Endothelial cell of umbilical vein (primary cell): ENCODE data around the gene KCTD16. TPM values are rescaled to one million over a fixed set of nuclear protein-coding genes. Genes with fewer than 3 reads are reported as not detected.

Experiments
- BruUV-seq: library from RNA; stranded (reverse); fragments of 400-500 nt; replicated peaks from 2 replicates; lab custom pipeline; 2021; lab: Mats Ljungman, UMichigan
- CTCF ChIA-PET: fragments of 300-600, 350-600 bp; sonication (Branson Sonifier 250); formaldehyde crosslinking; loops from one replicate; lab custom pipeline; 2021; ENCODE audit warnings: antibody characterized with exemption, inconsistent platforms; lab: Charles Lee
- POLR2A ChIA-PET: fragments of 300-600, 350-600 bp; sonication (Branson Sonifier 250); formaldehyde crosslinking; loops from one replicate; lab custom pipeline; 2021; ENCODE audit warnings: antibody characterized with exemption, inconsistent platforms; lab: Charles Lee
- DNase-seq: peaks from one replicate; pipeline ENCODE4 v3.0.0-alpha.2; 2011; ENCODE audit warnings: low read depth, low spot score
- FAIRE-seq: peaks from 2 replicates; lab custom pipeline; 2011; peaks lifted over from hg19 to GRCh38; lab: Jason Lieb, UNC
- H2AFZ ChIP-seq: 2 replicates; pipeline ENCODE4 v1.6.0; 2012; ENCODE audit warnings: low read depth, low read length, control low read depth, inconsistent platforms
- H3K27ac ChIP-seq: 2 replicates; pipeline ENCODE4 v1.5.1; 2011; ENCODE audit warnings: low read depth, mild to moderate bottlenecking, control low read depth, low read length, moderate library complexity; ENCODE audit not compliant: insufficient read depth
- H3K27me3 ChIP-seq, 2 experiments: 2 replicates each; pipeline versions ENCODE4 v1.6.0 to v1.6.1; 2011; ENCODE audit warnings: low read length in 2 of 2, mixed read lengths in 1 of 2; ENCODE audit not compliant: control insufficient read depth in 2 of 2, insufficient read depth in 2 of 2
- H3K36me3 ChIP-seq, 2 experiments: 2 replicates in 1 of 2; 3 replicates in 1 of 2; pipeline ENCODE4 v1.5.1; 2011; ENCODE audit warnings: low read length in 2 of 2, mild to moderate bottlenecking in 1 of 2, moderate library complexity in 1 of 2; ENCODE audit not compliant: control insufficient read depth in 2 of 2, insufficient read depth in 2 of 2; ENCODE audit errors: extremely low read depth in 1 of 2
- H3K4me1 ChIP-seq: 3 replicates; pipeline ENCODE4 v1.5.1; 2011; ENCODE audit warnings: mild to moderate bottlenecking, low read length; ENCODE audit not compliant: control insufficient read depth, insufficient read depth; ENCODE audit errors: extremely low read depth
- H3K4me2 ChIP-seq: 2 replicates; pipeline ENCODE4 v1.6.1; 2011; ENCODE audit warnings: low read length, control low read depth, mixed read lengths; ENCODE audit not compliant: insufficient read depth
- H3K4me3 ChIP-seq, 3 experiments: fragments of 200-600 bp in 1 of 3; sonication (generic), shearing (Covaris generic) in 1 of 3; replicated peaks in 1 of 3; 2 replicates each; pipeline ENCODE4 v1.5.1; 2011 to 2016; ENCODE audit warnings: control low read depth in 3 of 3, low read length in 3 of 3, mild to moderate bottlenecking in 2 of 3, inconsistent platforms in 1 of 3, low read depth in 1 of 3, moderate library complexity in 1 of 3; ENCODE audit not compliant: insufficient read depth in 1 of 3
- H3K79me2 ChIP-seq: 2 replicates; pipeline ENCODE4 v1.6.0; 2012; ENCODE audit warnings: low read length, inconsistent platforms; ENCODE audit not compliant: control insufficient read depth, insufficient read depth
- H3K9ac ChIP-seq: replicated peaks from 2 replicates; pipeline ENCODE3; 2011; ENCODE audit warnings: low read length, control low read depth; ENCODE audit not compliant: insufficient read depth; ENCODE audit errors: extremely low read depth
- H3K9me1 ChIP-seq: replicated peaks from 3 replicates; pipeline ENCODE4 v1.6.0; 2011; ENCODE audit warnings: mild to moderate bottlenecking, low read length; ENCODE audit not compliant: control insufficient read depth, insufficient read depth; ENCODE audit errors: extremely low read depth
- H3K9me3 ChIP-seq: replicated peaks from 2 replicates; pipeline ENCODE4 v1.5.1; 2012; ENCODE audit warnings: low read length, inconsistent platforms; ENCODE audit not compliant: control insufficient read depth, insufficient read depth
- H4K20me1 ChIP-seq: replicated peaks from 2 replicates; pipeline ENCODE3; 2011; ENCODE audit warnings: mild to moderate bottlenecking, low read length; ENCODE audit not compliant: control insufficient read depth, insufficient read depth; ENCODE audit errors: extremely low read depth
- CTCF ChIP-seq, 2 donors: IDR thresholded peaks; 1 replicate in 1 of 2; 2 replicates in 1 of 2; pipeline ENCODE4 v1.5.1; 2011; ENCODE audit warnings: low read length in 2 of 2, mild to moderate bottlenecking in 2 of 2, moderate library complexity in 2 of 2, control low read depth in 1 of 2, inconsistent platforms in 1 of 2, low read depth in 1 of 2; ENCODE audit not compliant: insufficient read depth in 1 of 2; ENCODE audit errors: extremely low read depth in 1 of 2
- EZH2 ChIP-seq: IDR thresholded peaks from 2 replicates; pipeline ENCODE4 v1.6.1; 2012; ENCODE audit warnings: borderline replicate concordance, low read depth, mild to moderate bottlenecking, moderate library complexity, low read length, inconsistent platforms; ENCODE audit not compliant: severe bottlenecking
- FOS ChIP-seq: IDR thresholded peaks from 2 replicates; pipeline ENCODE4 v1.6.1; 2011; ENCODE audit warnings: mild to moderate bottlenecking, low read length, moderate library complexity, borderline replicate concordance; ENCODE audit not compliant: insufficient read depth
- GATA2 ChIP-seq: IDR thresholded peaks from 2 replicates; pipeline ENCODE4 v1.7.0; 2011; ENCODE audit warnings: low read depth, mild to moderate bottlenecking, moderate library complexity, mixed read lengths, low read length; ENCODE audit not compliant: insufficient read length, insufficient read depth
- JUN ChIP-seq: IDR thresholded peaks from 2 replicates; pipeline ENCODE4 v1.6.1; 2011; ENCODE audit warnings: borderline replicate concordance, low read depth; ENCODE audit not compliant: insufficient read length, insufficient read depth
- MAX ChIP-seq: IDR thresholded peaks from 2 replicates; pipeline ENCODE4 v1.6.1; 2011; ENCODE audit not compliant: insufficient read depth, insufficient read length
- MYC ChIP-seq: IDR thresholded peaks from one replicate; pipeline ENCODE4 v1.6.1; 2011; ENCODE audit warnings: mild to moderate bottlenecking, low read depth, low read length
- POLR2A ChIP-seq: IDR thresholded peaks from 2 replicates; pipeline ENCODE4 v1.6.1; 2012; ENCODE audit warnings: low read depth, mild to moderate bottlenecking, control low read depth, low read length
- POLR2AphosphoS5 ChIP-seq: IDR thresholded peaks from 2 replicates; pipeline ENCODE4 v1.6.1; 2012; ENCODE audit warnings: low read depth, mild to moderate bottlenecking, control low read depth, low read length, moderate library complexity; ENCODE audit not compliant: insufficient read depth
- dilution Hi-C: fragments of 300-500 bp; cut with MboI; formaldehyde crosslinking; loops from one replicate; pipeline ENCODE4 v1.15.0; 2019; ENCODE audit warnings: low sequenced_read_pairs; ENCODE audit not compliant: extremely low pct_ligation_motif_present
- intact Hi-C: fragments of 100-400 bp; cut with micrococcal nuclease; formaldehyde crosslinking; loops from one replicate; pipeline ENCODE4 v1.10.0; 2022
- polyA plus RNA-seq, 4 experiments: library from polyadenylated mRNA; depleted of rRNA in 3 of 4; stranded (reverse) in 3 of 4; unstranded in 1 of 4; fragments of >200 nt; gene quantifications; 2 replicates each; pipeline versions ENCODE4 v1.2.1 to v1.2.3, GENCODE V29; 2011 to 2012; ENCODE audit warnings: missing spikeins in 1 of 4
- total RNA-seq: library from RNA; stranded (reverse); gene quantifications from 2 replicates; pipeline ENCODE4 v1.2.3, GENCODE V29; 2021

The KCTD16 gene
- total and polyA plus RNA-seq, 2 donors (not counting 3 experiments of a cell fraction or from before 2014, with no cell fraction given), result 0.21 to 0.49 TPM

GRCh38 chr5:144484124-144484897, 313.6 kb downstream of the KCTD16 start:
- peak; percentile 72 for FAIRE-seq
- Histone ChIP-seq H3K27ac (peak overlapping the region; percentile 8), H3K4me1 (peaks cover 9% of the 10 kb centered on the region), H3K9me3 (no peaks in the 10 kb centered on the region), H3K79me2 (no peaks in the 10 kb centered on the region), H3K4me3 (no peak overlapping the region), H3K27me3 (no peaks in the 10 kb centered on the region), H3K9me1 (no peaks in the 10 kb centered on the region), H3K36me3 (no peaks in the 10 kb centered on the region), H4K20me1 (no peaks in the 10 kb centered on the region), H3K4me2 (peak overlapping the region; percentile 9), H2AFZ (no peak overlapping the region), H3K9ac (no peak overlapping the region)
- BruUV-seq, result no TSS peak
- intact Hi-C loops (no loop called here), dilution Hi-C loops (no loop called here)
- TF ChIP-seq POLR2A (no peak), JUN (peak; percentile 13), MYC (no peak), EZH2 (no peak), POLR2AphosphoS5 (peak; percentile 28), CTCF (IDR thresholded peaks at IDR 0.05; ENCODE audit: extremely low read depth in 1 of 2, insufficient read depth in 1 of 2, low read depth in 1 of 2, low read length in 2 of 2) (no peak), GATA2 (peak; percentile 89), FOS (peak; percentile 81), MAX (no peak)
- DNase-seq, result peak; percentile 39
- ChIA-PET POLR2A (no interaction called here), CTCF (interaction anchor here (1.0 to 1.2 kb wide), 4 partner anchors 9 to 754 kb away, joined by 3 to 7 read pairs (median 4); no protein-coding TSS in a partner anchor)
